DND-41 (cell line): ENCODE data around the gene ACR.

Experiments
- EZH2 ChIP-seq: IDR thresholded peaks from 3 replicates; pipeline ENCODE4 v1.6.1; 2012; ENCODE audit warnings: borderline replicate concordance, low read depth, mild to moderate bottlenecking, moderate library complexity, low read length, inconsistent platforms; ENCODE audit not compliant: severe bottlenecking
- TF ChIP-seq, protein P1 (sequence below): IDR thresholded peaks from 2 replicates; pipeline ENCODE4 v1.5.1; 2012; ENCODE audit warnings: borderline replicate concordance, low read length, moderate library complexity, mild to moderate bottlenecking; ENCODE audit not compliant: poor library complexity, severe bottlenecking; ENCODE audit errors: extremely low read depth

- TF ChIP-seq, protein P1, sequence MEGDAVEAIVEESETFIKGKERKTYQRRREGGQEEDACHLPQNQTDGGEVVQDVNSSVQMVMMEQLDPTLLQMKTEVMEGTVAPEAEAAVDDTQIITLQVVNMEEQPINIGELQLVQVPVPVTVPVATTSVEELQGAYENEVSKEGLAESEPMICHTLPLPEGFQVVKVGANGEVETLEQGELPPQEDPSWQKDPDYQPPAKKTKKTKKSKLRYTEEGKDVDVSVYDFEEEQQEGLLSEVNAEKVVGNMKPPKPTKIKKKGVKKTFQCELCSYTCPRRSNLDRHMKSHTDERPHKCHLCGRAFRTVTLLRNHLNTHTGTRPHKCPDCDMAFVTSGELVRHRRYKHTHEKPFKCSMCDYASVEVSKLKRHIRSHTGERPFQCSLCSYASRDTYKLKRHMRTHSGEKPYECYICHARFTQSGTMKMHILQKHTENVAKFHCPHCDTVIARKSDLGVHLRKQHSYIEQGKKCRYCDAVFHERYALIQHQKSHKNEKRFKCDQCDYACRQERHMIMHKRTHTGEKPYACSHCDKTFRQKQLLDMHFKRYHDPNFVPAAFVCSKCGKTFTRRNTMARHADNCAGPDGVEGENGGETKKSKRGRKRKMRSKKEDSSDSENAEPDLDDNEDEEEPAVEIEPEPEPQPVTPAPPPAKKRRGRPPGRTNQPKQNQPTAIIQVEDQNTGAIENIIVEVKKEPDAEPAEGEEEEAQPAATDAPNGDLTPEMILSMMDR: no peak
- no peak for TF ChIP-seq EZH2
Measured at GRCh38 chr22:50734986-50735738, 2.8 kb upstream of the ACR start.
